Activated naive CD8-positive, alpha-beta T cell treated with anti-CD3 and anti-CD28 coated beads for 36 hours (primary cell): ENCODE results near the gene FREM1. TPM values are rescaled to one million over a fixed set of nuclear protein-coding genes. Genes with fewer than 3 reads are reported as not detected.

Experiments used
- DNase-seq: peaks from one replicate; pipeline ENCODE4 v3.0.0; 2021
- H3K27ac Mint-ChIP-seq: one replicate; pipeline ENCODE4 v1.8.0; 2022; ENCODE audit warnings: mild to moderate bottlenecking, moderate library complexity, mixed read lengths
- H3K27me3 Mint-ChIP-seq: one replicate; pipeline ENCODE4 v1.8.0; 2022; ENCODE audit warnings: mild to moderate bottlenecking, mixed read lengths
- H3K36me3 Mint-ChIP-seq: one replicate; pipeline ENCODE4 v1.8.0; 2021; ENCODE audit warnings: mild to moderate bottlenecking, mixed read lengths
- H3K4me1 Mint-ChIP-seq: one replicate; pipeline ENCODE4 v1.8.0; 2021; ENCODE audit warnings: mixed read lengths
- H3K4me3 Mint-ChIP-seq: one replicate; pipeline ENCODE4 v1.8.0; 2022; ENCODE audit warnings: mild to moderate bottlenecking, moderate library complexity, mixed read lengths
- H3K9me3 Mint-ChIP-seq: one replicate; pipeline ENCODE4 v1.8.0; 2022; ENCODE audit warnings: mixed read lengths
- total RNA-seq, 2 experiments: library from RNA; stranded (reverse); gene quantifications; one replicate each; pipeline ENCODE4 v1.2.3, GENCODE V29; 2021

The FREM1 gene
- total RNA-seq, 2 experiments from 2014 or later = not detected

GRCh38 chr9:14830057-14830456 is 80.2 kb downstream of the FREM1 start:
- H3K4me3 Mint-ChIP-seq = no peak overlapping the region
- no peak overlapping the region for H3K27ac Mint-ChIP-seq
- H3K36me3 Mint-ChIP-seq = no peaks in the 10 kb centered on the region
- no peaks in the 10 kb centered on the region for H3K4me1 Mint-ChIP-seq
- no peaks in the 10 kb centered on the region for H3K27me3 Mint-ChIP-seq
- no peak for DNase-seq
- H3K9me3 Mint-ChIP-seq = no peaks in the 10 kb centered on the region

GRCh38 chr9:14829204-14829603 is 81.0 kb downstream of the FREM1 start:
- no peak overlapping the region for H3K4me3 Mint-ChIP-seq
- H3K9me3 Mint-ChIP-seq = no peaks in the 10 kb centered on the region
- no peaks in the 10 kb centered on the region for H3K36me3 Mint-ChIP-seq
- no peaks in the 10 kb centered on the region for H3K4me1 Mint-ChIP-seq
- no peak for DNase-seq
- no peaks in the 10 kb centered on the region for H3K27me3 Mint-ChIP-seq
- H3K27ac Mint-ChIP-seq = no peak overlapping the region

DNA sequence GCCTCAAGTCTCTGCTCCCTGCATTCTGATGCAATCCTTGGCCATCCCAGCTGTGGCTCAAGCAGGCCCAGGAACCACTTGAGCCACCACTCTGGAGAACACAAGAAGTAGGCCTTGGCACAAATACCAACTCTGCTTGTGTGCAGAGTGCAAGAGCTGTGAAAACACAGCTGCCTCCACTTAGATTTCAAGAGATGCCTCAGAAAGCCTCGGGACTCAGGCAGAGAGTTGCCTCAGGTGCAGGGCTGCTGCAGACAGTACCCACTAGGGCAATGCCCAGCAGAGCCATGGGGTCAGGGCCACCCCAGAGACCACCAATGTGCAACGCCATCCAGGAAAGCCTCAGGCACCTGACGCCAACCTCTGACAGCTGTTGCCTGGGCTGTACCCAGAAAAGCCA is 82.4 kb downstream of the FREM1 start:
- DNase-seq = no peak
- H3K27me3 Mint-ChIP-seq = peaks cover 4% of the 10 kb centered on the region
- no peak overlapping the region for H3K4me3 Mint-ChIP-seq
- H3K9me3 Mint-ChIP-seq = no peaks in the 10 kb centered on the region
- no peaks in the 10 kb centered on the region for H3K36me3 Mint-ChIP-seq
- H3K27ac Mint-ChIP-seq = no peak overlapping the region
- H3K4me1 Mint-ChIP-seq = no peaks in the 10 kb centered on the region

GRCh38 chr9:14824481-14824880 is 85.7 kb downstream of the FREM1 start:
- no peak overlapping the region for H3K27ac Mint-ChIP-seq
- no peak for DNase-seq
- H3K4me3 Mint-ChIP-seq = no peak overlapping the region
- H3K27me3 Mint-ChIP-seq = peaks cover 7% of the 10 kb centered on the region
- no peaks in the 10 kb centered on the region for H3K9me3 Mint-ChIP-seq
- no peaks in the 10 kb centered on the region for H3K36me3 Mint-ChIP-seq
- no peaks in the 10 kb centered on the region for H3K4me1 Mint-ChIP-seq

DNA sequence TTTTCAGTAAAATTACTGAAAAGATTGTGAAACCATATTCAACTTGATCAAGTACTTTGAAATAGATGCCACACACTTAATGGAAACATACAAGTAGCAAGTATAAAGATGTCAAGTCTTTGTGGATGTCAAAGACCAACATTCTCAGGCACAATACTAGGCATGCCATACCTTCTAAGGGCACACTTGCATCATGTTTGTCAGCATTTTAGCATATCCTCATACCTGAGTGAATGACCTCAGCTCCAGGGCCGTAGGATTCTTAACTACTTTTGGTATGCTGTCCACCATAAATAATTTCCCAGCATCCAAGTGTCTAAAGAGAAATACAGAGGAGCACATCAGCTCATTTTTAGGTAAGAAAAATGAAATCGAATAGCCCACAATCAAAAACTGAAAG is 86.4 kb downstream of the FREM1 start:
- H3K4me1 Mint-ChIP-seq = no peaks in the 10 kb centered on the region
- peaks cover 12% of the 10 kb centered on the region for H3K27me3 Mint-ChIP-seq
- no peak for DNase-seq
- H3K4me3 Mint-ChIP-seq = no peak overlapping the region
- no peaks in the 10 kb centered on the region for H3K9me3 Mint-ChIP-seq
- H3K36me3 Mint-ChIP-seq = no peaks in the 10 kb centered on the region
- no peak overlapping the region for H3K27ac Mint-ChIP-seq

- no peaks in the 10 kb centered on the region for H3K36me3 Mint-ChIP-seq
- H3K27me3 Mint-ChIP-seq = peaks cover 20% of the 10 kb centered on the region
- H3K27ac Mint-ChIP-seq = no peak overlapping the region
- DNase-seq = no peak
- H3K4me3 Mint-ChIP-seq = no peak overlapping the region
- no peaks in the 10 kb centered on the region for H3K4me1 Mint-ChIP-seq
- no peaks in the 10 kb centered on the region for H3K9me3 Mint-ChIP-seq
Observed at GRCh38 chr9:14822666-14823065, 87.6 kb downstream of the FREM1 start.

DNA sequence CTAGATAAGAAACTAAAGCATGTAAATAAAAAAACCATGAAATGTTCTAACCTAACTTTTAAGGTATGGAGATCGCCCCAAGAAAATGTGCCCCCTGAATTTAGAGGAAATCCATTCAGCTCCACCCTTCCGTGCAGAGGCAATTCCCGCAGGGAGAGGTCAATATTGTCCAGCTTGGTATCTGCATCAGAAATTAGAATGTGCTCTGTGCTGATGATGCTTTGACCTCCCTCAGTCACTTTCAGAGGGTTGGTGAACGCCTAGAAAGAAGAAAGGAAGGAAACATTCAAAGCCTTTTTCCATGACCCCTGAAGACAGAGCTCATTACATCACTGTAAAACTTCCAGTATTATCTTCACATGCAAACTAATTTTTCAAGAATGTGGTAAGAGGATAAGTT is 91.0 kb downstream of the FREM1 start:
- Mint-ChIP-seq H3K27ac (no peak overlapping the region), H3K36me3 (no peaks in the 10 kb centered on the region), H3K4me1 (no peaks in the 10 kb centered on the region), H3K27me3 (peaks cover 24% of the 10 kb centered on the region), H3K4me3 (no peak overlapping the region), H3K9me3 (no peaks in the 10 kb centered on the region)
- DNase-seq = no peak

DNA sequence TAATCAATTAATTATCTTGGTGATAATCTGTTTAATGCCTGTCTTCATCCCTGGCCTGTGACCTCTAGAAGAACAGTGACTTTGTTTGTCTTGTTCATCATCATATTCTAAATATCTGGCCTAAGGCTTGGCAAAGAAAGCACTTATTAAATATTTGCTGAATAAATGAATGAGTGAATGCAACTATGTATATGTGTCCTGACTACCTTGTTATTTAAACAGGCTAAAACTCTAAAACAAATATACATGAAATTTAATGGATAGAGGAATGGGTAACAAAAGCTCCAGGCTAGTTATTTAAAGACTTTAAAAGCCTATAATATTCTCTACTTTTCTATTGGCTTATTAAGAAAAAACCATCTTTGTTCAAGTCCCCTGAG is 96.0 kb downstream of the FREM1 start:
- DNase-seq = no peak
- no peaks in the 10 kb centered on the region for H3K4me1 Mint-ChIP-seq
- H3K27ac Mint-ChIP-seq = no peak overlapping the region
- H3K4me3 Mint-ChIP-seq = no peak overlapping the region
- peaks cover 20% of the 10 kb centered on the region for H3K27me3 Mint-ChIP-seq
- no peaks in the 10 kb centered on the region for H3K36me3 Mint-ChIP-seq
- H3K9me3 Mint-ChIP-seq = no peaks in the 10 kb centered on the region

DNA sequence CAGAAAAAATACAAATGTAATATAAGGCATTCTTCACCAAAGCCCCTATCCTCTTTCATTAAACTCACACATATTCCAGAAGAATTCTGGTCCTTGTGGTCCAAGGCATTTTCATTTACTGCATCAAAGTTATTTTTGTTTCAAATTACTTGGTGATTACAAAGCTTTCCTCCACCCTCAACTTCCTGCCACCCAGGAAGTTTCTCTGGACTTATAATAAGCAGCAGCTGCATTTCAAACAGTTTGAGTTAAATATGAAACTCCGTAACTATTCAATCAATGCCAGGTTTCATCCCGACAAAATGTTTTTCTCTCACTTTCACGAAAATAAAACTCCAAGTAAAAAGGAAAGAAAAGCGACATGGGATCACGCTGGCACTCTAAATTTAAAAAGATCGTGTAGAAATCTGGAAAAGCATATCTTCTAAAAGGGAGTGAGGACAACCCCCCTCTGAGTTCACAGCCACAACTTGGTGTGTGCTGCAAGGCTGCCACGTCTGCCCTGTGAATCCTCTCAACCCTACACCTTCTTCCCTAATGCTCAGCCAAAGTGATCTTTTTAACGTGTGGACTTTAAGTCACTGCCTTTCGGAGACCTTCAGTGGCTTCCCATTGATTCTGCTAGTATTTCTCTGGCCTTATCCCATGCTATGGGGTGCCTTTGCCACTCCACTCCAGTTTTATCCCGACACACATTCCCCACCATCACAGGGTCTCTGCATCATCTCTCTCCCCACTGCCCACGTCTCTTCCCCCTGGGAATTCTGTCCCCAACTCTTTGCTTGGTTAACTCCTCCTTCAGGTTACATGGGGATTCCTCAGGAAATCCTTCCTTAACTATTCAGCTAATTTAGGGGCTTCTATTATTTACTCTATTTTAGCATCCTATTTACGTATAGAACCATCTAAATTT is 96.6 kb downstream of the FREM1 start:
- Mint-ChIP-seq H3K9me3 (no peaks in the 10 kb centered on the region), H3K4me1 (no peaks in the 10 kb centered on the region), H3K27ac (no peak overlapping the region), H3K4me3 (no peak overlapping the region), H3K27me3 (peaks cover 14% of the 10 kb centered on the region), H3K36me3 (no peaks in the 10 kb centered on the region)
- DNase-seq = no peak

- no peak for DNase-seq
- H3K27me3 Mint-ChIP-seq = peaks cover 10% of the 10 kb centered on the region
- H3K27ac Mint-ChIP-seq = no peak overlapping the region
- no peak overlapping the region for H3K4me3 Mint-ChIP-seq
- no peaks in the 10 kb centered on the region for H3K9me3 Mint-ChIP-seq
- no peaks in the 10 kb centered on the region for H3K4me1 Mint-ChIP-seq
- no peaks in the 10 kb centered on the region for H3K36me3 Mint-ChIP-seq
Observed at GRCh38 chr9:14812806-14813205, 97.4 kb downstream of the FREM1 start.

DNA sequence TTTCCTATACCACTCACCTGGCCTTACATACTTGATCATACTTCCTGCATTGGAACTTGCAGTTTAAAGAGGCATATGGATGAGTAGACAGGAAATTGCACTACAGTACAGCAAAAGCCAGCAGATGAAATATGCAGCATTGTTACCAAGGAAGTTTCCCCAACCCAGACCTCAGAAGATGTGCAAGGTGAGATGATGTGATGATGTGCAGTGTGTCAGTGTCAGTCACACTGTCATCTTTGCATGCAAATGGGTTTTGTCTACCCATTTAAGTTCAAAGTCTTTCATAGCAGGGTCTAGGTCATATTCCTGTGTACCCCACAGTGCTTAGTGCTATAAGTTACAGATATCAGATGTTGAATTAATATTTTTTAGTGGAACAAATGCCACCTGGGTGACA is 98.4 kb downstream of the FREM1 start:
- no peak for DNase-seq
- Mint-ChIP-seq H3K27ac (no peak overlapping the region), H3K9me3 (no peaks in the 10 kb centered on the region), H3K36me3 (no peaks in the 10 kb centered on the region), H3K4me1 (no peaks in the 10 kb centered on the region), H3K27me3 (peaks cover 8% of the 10 kb centered on the region), H3K4me3 (no peak overlapping the region)

DNA sequence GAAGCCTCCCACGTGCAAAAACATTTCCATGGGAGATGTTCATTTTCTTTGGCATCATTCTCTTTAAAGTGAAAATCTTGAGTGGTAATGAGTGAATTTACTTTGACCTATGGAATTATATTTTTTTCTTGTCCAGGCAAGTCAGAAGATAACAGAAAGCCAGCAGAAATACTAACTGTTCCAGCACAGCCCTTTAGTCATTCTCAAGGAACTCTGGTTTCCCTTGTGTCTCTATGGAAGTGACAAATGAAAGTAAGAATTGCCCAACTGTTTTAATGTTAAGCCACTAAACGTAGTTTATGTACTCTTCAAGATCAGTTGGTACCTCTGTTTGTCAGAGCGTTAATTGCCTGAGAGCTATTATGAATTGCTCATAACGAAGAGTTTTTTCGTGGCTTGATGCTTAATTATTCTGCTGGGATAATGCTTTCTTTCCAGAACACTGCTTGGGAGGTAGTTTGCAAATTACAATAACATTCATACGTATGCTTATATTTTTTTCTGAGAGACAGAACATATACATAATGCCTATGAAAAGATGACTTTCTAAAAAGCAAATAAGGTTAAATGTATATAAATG is 103.2 kb downstream of the FREM1 start:
- no peaks in the 10 kb centered on the region for H3K9me3 Mint-ChIP-seq
- H3K4me3 Mint-ChIP-seq = no peak overlapping the region
- H3K36me3 Mint-ChIP-seq = no peaks in the 10 kb centered on the region
- peaks cover 7% of the 10 kb centered on the region for H3K27me3 Mint-ChIP-seq
- H3K4me1 Mint-ChIP-seq = no peaks in the 10 kb centered on the region
- no peak overlapping the region for H3K27ac Mint-ChIP-seq
- DNase-seq = no peak

DNA sequence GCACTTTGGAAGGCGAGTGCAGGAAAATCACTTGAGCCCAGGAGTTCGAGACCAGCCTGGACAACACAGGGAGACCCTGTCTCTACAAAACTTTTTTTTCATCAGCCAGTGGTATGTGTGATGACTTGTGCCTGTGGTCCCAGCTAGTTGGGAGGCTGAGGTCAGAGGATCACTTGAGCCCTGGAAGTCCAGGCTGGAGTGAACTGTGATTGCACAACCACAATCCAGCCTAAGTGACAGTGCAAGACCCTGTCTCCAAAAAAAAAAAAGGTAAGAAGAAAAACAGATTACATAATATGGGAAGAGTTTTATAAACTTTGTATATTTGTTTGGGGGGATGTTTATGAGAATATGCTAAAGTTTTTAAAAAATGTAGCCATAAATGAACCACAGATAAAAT is 111.2 kb downstream of the FREM1 start:
- no peaks in the 10 kb centered on the region for H3K4me1 Mint-ChIP-seq
- no peak overlapping the region for H3K27ac Mint-ChIP-seq
- H3K36me3 Mint-ChIP-seq = no peaks in the 10 kb centered on the region
- no peak overlapping the region for H3K4me3 Mint-ChIP-seq
- peaks cover 10% of the 10 kb centered on the region for H3K27me3 Mint-ChIP-seq
- DNase-seq = no peak
- H3K9me3 Mint-ChIP-seq = no peaks in the 10 kb centered on the region

GRCh38 chr9:14797435-14797834 is 112.8 kb downstream of the FREM1 start:
- H3K9me3 Mint-ChIP-seq = no peaks in the 10 kb centered on the region
- no peaks in the 10 kb centered on the region for H3K36me3 Mint-ChIP-seq
- no peak for DNase-seq
- H3K4me1 Mint-ChIP-seq = no peaks in the 10 kb centered on the region
- no peak overlapping the region for H3K4me3 Mint-ChIP-seq
- peaks cover 6% of the 10 kb centered on the region for H3K27me3 Mint-ChIP-seq
- H3K27ac Mint-ChIP-seq = no peak overlapping the region

DNA sequence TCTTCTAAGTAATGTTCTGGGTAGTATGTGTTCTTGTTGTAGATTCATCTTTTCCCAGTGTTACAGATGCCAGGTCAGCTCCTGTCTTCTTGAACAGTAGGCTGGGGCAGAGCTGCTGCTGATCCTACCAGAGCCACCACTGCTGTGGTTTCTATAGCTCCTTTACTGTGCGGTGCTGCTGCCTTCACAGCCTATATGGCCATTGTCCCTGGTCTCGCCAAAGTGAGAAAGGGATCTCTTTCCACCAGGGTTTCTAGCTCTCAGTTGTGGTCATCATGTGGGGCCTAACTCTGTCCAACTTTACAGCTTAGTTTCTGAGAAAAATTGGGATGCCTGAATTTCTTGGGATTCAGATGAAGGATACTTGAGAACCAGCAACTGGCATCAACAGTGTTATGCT is 116.8 kb downstream of the FREM1 start:
- no peaks in the 10 kb centered on the region for H3K36me3 Mint-ChIP-seq
- H3K9me3 Mint-ChIP-seq = no peaks in the 10 kb centered on the region
- H3K4me3 Mint-ChIP-seq = no peak overlapping the region
- H3K27ac Mint-ChIP-seq = no peak overlapping the region
- DNase-seq = no peak
- no peaks in the 10 kb centered on the region for H3K4me1 Mint-ChIP-seq
- peaks cover 8% of the 10 kb centered on the region for H3K27me3 Mint-ChIP-seq

- no peaks in the 10 kb centered on the region for H3K4me1 Mint-ChIP-seq
- no peaks in the 10 kb centered on the region for H3K36me3 Mint-ChIP-seq
- H3K9me3 Mint-ChIP-seq = no peaks in the 10 kb centered on the region
- no peak for DNase-seq
- H3K27ac Mint-ChIP-seq = no peak overlapping the region
- H3K4me3 Mint-ChIP-seq = no peak overlapping the region
- peaks cover 5% of the 10 kb centered on the region for H3K27me3 Mint-ChIP-seq
Observed at GRCh38 chr9:14790628-14791027, 119.6 kb downstream of the FREM1 start.
